Stomach smooth muscle (tissue), 2 donors: Measurements from ENCODE around the gene JHY.

Experiments used
- H3K27ac ChIP-seq: one replicate; pipeline ENCODE4 v1.7.0; 2013; ENCODE audit warnings: mild to moderate bottlenecking, low read length, inconsistent platforms
- H3K27me3 ChIP-seq, 2 donors: one replicate each; pipeline ENCODE4 v1.7.0; 2013; ENCODE audit warnings: low read length in 2 of 2; ENCODE audit not compliant: insufficient read depth in 2 of 2, control insufficient read depth in 1 of 2
- H3K36me3 ChIP-seq, 2 donors: one replicate each; pipeline ENCODE4 v1.7.0; 2013; ENCODE audit warnings: low read length in 2 of 2; ENCODE audit not compliant: control insufficient read depth in 2 of 2, insufficient read depth in 2 of 2
- H3K4me1 ChIP-seq: one replicate; pipeline ENCODE4 v1.7.0; 2013; ENCODE audit warnings: low read length; ENCODE audit not compliant: control insufficient read depth, insufficient read depth
- H3K4me3 ChIP-seq, 2 donors: one replicate each; pipeline ENCODE4 v1.7.0; 2013; ENCODE audit warnings: low read length in 2 of 2
- H3K9ac ChIP-seq, 2 donors: one replicate each; pipeline ENCODE4 v1.7.0; 2013; ENCODE audit warnings: low read length in 2 of 2, mild to moderate bottlenecking in 1 of 2
- H3K9me3 ChIP-seq, 2 donors: one replicate each; pipeline ENCODE4 v1.7.0; 2013; ENCODE audit warnings: low read length in 2 of 2; ENCODE audit not compliant: control insufficient read depth in 2 of 2
- donor health status: healthy.
- donor health status: Pancreatic carcinoma.

The JHY gene

GRCh38 chr11:122882189-122882856 lies at the start of gene JHY:
Gene JHY, plus strand, starts transcription at chr11:122882759. Its CDS starts 3,091 bp downstream, at chr11:122885850.
- Histone ChIP-seq H3K36me3 (no peaks in the 10 kb centered on the region), H3K27ac (peak within 1 kb of the TSS; percentile 46), H3K9ac (peak within 1 kb of the TSS; percentile 53 to 71), H3K4me1 (peaks cover 5% of the 10 kb centered on the region), H3K27me3 (peaks cover 5 to 16% of the 10 kb centered on the region in 2 donors), H3K9me3 (no peaks in the 10 kb centered on the region), H3K4me3 (peak within 1 kb of the TSS; percentile 59 to 77)

DNA sequence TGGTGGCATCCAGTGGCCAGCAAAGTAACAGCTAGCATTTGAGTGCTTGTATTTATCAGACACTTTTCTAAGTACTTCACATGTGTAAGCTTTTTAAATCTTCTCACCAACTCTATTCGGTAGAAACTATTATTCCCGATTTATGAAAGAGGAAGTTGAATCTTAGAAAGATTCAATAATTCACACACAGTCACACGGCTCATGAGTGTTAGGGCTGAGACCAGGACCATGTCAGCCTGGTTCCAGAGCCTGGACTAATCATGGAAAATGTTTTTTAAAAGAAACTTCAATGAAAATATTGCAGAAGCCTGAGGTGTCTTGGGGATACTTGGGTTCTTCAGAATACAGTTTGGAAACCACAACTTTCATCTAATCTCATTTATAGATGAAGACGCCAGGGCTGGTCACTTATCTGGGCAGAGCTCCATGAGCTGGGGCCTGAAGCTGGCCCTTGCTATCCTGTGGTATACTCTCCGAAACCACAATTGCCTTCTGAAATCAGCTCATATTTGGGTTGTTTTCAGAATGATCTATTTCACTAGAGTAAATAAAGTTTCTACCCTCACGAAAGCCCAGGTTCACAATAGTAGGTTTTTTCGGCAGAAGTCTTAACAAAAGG lies 48.6 kb upstream of the JHY start:
- H3K9me3 ChIP-seq, result no peaks in the 10 kb centered on the region
- no peak overlapping the region for H3K4me3 ChIP-seq
- no peaks in the 10 kb centered on the region for H3K4me1 ChIP-seq
- H3K27me3 ChIP-seq, result peaks cover 0 to 3% of the 10 kb centered on the region in 2 donors
- no peaks in the 10 kb centered on the region for H3K36me3 ChIP-seq
- H3K27ac ChIP-seq, result no peak overlapping the region
- H3K9ac ChIP-seq, result no peak overlapping the region

DNA sequence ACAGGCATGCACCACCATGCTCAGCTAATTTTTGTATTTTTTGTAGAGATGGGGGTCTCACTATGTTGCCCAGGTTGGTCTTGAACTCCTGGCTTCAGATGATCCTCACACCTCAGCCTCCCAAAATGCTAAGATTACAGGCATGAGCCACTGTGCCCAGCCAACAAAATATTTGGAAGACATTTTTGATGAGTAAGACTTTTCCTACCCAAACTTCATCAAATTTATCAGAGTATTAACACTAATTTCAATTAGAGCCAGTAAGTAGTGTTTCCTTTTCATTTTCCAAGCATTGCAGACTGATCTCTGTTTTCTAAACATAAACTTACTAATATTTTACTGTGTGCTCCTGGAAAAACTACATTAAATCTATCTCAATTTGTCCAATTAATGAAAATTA lies 45.6 kb upstream of the JHY start:
- H3K27me3 ChIP-seq, result peaks cover 0 to 3% of the 10 kb centered on the region in 2 donors
- H3K4me1 ChIP-seq, result no peaks in the 10 kb centered on the region
- H3K36me3 ChIP-seq, result no peaks in the 10 kb centered on the region
- H3K4me3 ChIP-seq, result no peak overlapping the region
- no peaks in the 10 kb centered on the region for H3K9me3 ChIP-seq
- H3K9ac ChIP-seq, result no peak overlapping the region
- H3K27ac ChIP-seq, result no peak overlapping the region

- no peaks in the 10 kb centered on the region for H3K9me3 ChIP-seq
- H3K27ac ChIP-seq, result no peak overlapping the region
- no peaks in the 10 kb centered on the region for H3K36me3 ChIP-seq
- peaks cover 0 to 3% of the 10 kb centered on the region in 2 donors for H3K27me3 ChIP-seq
- H3K4me3 ChIP-seq, result no peak overlapping the region
- no peaks in the 10 kb centered on the region for H3K4me1 ChIP-seq
- no peak overlapping the region for H3K9ac ChIP-seq
Observed at GRCh38 chr11:122837528-122838346, 44.8 kb upstream of the JHY start.

DNA sequence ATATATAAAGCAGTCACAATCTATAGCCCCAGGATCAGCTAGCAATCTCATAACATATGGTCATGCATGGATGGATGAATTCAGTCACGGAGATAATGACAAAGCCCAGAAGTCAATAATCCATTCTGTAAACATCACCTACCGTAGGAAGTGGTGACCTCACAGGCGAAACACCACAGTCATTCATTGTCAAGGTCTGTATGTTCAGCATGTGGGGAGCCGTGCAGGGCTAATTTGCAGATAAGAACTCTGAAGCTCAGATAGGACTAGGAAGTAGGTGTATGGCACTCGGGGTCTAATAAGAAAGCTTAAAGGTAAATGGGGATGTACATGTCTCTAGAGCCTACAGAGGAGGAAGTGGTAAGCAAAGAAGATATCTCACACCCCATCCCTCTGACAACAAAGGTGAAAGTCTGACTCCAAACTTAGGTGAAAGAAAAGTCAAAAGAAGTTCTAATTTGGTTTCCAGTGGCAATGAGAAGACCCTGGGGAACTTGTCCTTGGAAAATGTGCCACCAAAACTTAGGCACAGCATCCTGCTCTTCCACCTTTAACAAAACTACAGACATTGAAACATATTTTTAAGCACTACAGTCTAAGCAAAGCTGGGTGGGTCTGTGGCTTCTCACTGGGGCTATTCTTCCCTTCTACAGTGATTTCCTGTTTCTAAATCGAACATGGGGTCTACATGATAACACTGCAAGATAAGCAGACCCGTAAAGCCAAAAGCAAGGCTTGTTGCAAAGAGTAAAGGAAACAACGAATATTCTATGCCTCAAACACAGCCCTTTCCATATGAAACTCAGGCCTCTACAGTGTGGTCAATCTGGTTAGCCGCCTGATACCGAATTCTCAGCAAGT lies 39.0 kb upstream of the JHY start:
- Histone ChIP-seq H3K4me1 (no peaks in the 10 kb centered on the region), H3K36me3 (no peaks in the 10 kb centered on the region), H3K27ac (no peak overlapping the region), H3K9ac (no peak overlapping the region), H3K9me3 (no peaks in the 10 kb centered on the region), H3K27me3 (no peaks in the 10 kb centered on the region), H3K4me3 (no peak overlapping the region)

- H3K36me3 ChIP-seq, result no peaks in the 10 kb centered on the region
- no peaks in the 10 kb centered on the region for H3K9me3 ChIP-seq
- H3K27ac ChIP-seq, result no peak overlapping the region
- H3K4me1 ChIP-seq, result no peaks in the 10 kb centered on the region
- H3K27me3 ChIP-seq, result no peaks in the 10 kb centered on the region
- H3K4me3 ChIP-seq, result no peak overlapping the region
- no peak overlapping the region for H3K9ac ChIP-seq
Observed at GRCh38 chr11:122847466-122847865, 35.1 kb upstream of the JHY start.

- H3K27ac ChIP-seq, result no peak overlapping the region
Observed at GRCh38 chr11:122848186-122848585, 34.4 kb upstream of the JHY start.

DNA sequence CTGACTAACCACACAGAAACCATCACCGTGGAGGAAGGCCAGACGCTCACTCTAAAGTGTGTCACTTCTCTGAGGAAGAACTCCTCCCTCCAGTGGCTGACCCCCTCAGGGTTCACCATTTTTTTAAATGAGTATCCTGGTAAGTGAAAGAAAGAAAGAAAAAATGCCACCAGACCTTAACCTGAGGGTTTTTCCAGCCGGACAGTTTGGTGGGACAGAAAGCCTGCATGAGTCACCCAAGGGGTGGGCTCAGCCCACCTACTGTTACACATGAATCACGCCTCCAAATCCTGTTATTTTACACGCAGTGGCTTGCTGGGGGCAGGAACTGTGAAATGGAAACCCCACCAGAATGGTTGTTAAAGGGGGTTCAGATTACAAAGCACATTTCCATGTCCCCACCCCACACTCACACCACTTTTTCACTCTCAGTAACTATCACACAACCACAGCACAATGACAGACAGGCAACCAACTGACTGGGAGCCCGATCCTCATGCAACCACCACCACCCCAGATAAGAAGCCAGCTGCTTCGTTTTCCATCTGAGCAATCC lies 32.4 kb upstream of the JHY start:
- H3K36me3 ChIP-seq, result no peaks in the 10 kb centered on the region
- no peaks in the 10 kb centered on the region for H3K27me3 ChIP-seq
- no peaks in the 10 kb centered on the region for H3K9me3 ChIP-seq
- H3K4me3 ChIP-seq, result no peak overlapping the region
- no peak overlapping the region for H3K9ac ChIP-seq
- no peaks in the 10 kb centered on the region for H3K4me1 ChIP-seq
- H3K27ac ChIP-seq, result no peak overlapping the region

More at GRCh38 chr11:122848186-122848585, 34.4 kb upstream of the JHY start:
- Histone ChIP-seq H3K36me3 (no peaks in the 10 kb centered on the region), H3K4me1 (no peaks in the 10 kb centered on the region), H3K27me3 (no peaks in the 10 kb centered on the region), H3K4me3 (no peak overlapping the region), H3K9ac (no peak overlapping the region), H3K9me3 (no peaks in the 10 kb centered on the region)

DNA sequence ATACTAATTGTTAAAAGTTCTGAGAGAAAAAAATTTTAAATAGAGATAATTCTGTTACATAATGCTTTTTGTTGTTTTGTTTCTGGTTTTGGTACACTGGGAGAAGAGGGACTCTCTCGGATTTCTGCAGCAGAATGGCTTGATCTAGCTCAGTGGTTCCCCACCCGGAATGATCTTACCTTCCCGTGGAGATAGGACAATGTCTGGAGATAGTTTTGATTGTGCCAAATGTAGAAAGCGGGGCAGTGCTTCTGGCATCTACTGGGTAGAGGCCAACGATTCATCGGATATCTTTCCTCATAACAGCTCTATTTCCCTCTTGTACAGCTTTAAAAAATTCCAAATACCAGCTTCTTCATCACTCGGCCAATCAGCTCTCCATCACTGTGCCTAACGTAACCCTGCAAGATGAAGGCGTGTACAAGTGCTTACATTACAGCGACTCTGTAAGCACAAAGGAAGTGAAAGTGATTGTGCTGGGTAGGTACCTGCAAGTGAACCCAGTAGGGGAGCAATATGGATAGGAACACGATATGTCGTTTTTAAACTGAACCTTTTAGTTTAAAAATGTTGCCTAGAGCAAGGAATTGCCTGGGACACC lies 31.1 kb upstream of the JHY start:
- Histone ChIP-seq H3K9me3 (no peaks in the 10 kb centered on the region), H3K9ac (no peak overlapping the region), H3K36me3 (no peaks in the 10 kb centered on the region), H3K4me1 (no peaks in the 10 kb centered on the region), H3K4me3 (no peak overlapping the region), H3K27ac (no peak overlapping the region), H3K27me3 (no peaks in the 10 kb centered on the region)
